Brain microvascular endothelial cell (primary cell): ENCODE data around the gene DLGAP3.
"Not testable (repeated sequence)": the region's sequence is repeated elsewhere in the genome, so short reads cannot be mapped to it uniquely, and the experiment has no call there.

Source experiments
- DNase-seq: peaks from one replicate; pipeline ENCODE4 v3.0.0-alpha.2; 2020
- H3K27ac ChIP-seq: fragments of 250-450 bp; sonication (Bioruptor Pico); 2 replicates; pipeline ENCODE4 v1.5.1; 2020; ENCODE audit warnings: mild to moderate bottlenecking, moderate library complexity
- H3K27me3 ChIP-seq: fragments of 250-450 bp; sonication (Bioruptor Pico); replicated peaks from 2 replicates; pipeline ENCODE4 v1.5.1; 2020; ENCODE audit warnings: mild to moderate bottlenecking
- H3K36me3 ChIP-seq: fragments of 250-450 bp; sonication (Bioruptor Pico); replicated peaks from 2 replicates; pipeline ENCODE4 v1.5.1; 2020; ENCODE audit warnings: mild to moderate bottlenecking
- H3K4me3 ChIP-seq: 2 replicates; pipeline ENCODE4 v1.5.1; 2011; ENCODE audit warnings: low read depth, mild to moderate bottlenecking, control low read depth, low read length, moderate library complexity
- in situ Hi-C: cut with HindIII; loops from 2 replicates; pipeline ENCODE4 v1.10.0; 2017; ENCODE audit warnings: low sequenced_read_pairs, low pct_ligation_motif_present
- TF ChIP-seq, protein P1 (sequence below): IDR thresholded peaks from 2 replicates; pipeline ENCODE4 v1.5.1; 2011; ENCODE audit warnings: low read depth, mild to moderate bottlenecking, moderate library complexity, low read length, control low read depth, inconsistent platforms; ENCODE audit errors: missing control alignments

DLGAP3 gene

DNA sequence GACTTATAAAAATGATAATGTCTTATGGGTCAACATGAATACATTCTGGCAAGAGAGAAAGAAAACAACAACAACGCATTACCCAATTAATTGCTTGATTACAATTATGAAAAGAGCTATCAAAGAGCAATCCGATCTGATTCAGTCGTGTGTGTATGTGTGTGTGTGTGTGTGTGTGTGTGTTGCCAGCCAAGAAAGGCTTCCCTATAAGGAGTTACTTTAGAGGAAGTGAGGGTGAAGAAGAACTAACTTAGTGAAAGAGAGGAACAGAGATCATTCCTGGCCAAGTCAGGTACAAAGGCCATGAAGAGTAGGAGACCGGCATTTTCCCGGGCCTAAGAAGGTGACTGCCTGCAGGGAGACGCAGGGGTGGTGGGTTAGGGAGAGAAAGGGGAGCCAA is 46.3 kb upstream of the DLGAP3 start:
- in situ Hi-C loops = loop anchor here (25.0 kb wide), 1 partner anchor 137 kb away; no protein-coding TSS in a partner anchor
- H3K36me3 ChIP-seq = no peaks in the 10 kb centered on the region

DNA sequence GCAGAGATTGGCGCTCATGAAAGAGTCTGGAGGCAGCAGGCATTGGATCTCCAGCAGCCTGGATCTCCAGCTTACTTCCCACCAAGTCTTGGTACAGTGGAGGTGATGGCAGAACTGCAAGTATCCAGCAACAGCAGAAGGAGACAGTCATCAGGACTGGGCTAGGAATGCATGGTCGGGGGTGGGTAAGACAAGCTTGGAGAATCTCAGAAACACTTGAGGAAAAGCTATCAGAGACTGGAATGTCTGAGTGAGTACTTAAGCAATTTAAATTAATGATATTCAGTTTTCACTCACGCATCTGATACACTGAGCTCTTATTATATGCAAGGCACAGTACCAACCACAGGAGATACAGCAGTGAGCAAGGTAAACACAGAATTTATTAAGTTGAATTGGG is 45.9 kb upstream of the DLGAP3 start:
- in situ Hi-C loops = loop anchor here (25.0 kb wide), 1 partner anchor 137 kb away; no protein-coding TSS in a partner anchor
- no peak overlapping the region for H3K27ac ChIP-seq
- no peak overlapping the region for H3K4me3 ChIP-seq
- TF ChIP-seq, protein P1, sequence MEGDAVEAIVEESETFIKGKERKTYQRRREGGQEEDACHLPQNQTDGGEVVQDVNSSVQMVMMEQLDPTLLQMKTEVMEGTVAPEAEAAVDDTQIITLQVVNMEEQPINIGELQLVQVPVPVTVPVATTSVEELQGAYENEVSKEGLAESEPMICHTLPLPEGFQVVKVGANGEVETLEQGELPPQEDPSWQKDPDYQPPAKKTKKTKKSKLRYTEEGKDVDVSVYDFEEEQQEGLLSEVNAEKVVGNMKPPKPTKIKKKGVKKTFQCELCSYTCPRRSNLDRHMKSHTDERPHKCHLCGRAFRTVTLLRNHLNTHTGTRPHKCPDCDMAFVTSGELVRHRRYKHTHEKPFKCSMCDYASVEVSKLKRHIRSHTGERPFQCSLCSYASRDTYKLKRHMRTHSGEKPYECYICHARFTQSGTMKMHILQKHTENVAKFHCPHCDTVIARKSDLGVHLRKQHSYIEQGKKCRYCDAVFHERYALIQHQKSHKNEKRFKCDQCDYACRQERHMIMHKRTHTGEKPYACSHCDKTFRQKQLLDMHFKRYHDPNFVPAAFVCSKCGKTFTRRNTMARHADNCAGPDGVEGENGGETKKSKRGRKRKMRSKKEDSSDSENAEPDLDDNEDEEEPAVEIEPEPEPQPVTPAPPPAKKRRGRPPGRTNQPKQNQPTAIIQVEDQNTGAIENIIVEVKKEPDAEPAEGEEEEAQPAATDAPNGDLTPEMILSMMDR = no peak
- no peaks in the 10 kb centered on the region for H3K27me3 ChIP-seq
- no peaks in the 10 kb centered on the region for H3K36me3 ChIP-seq
- no peak for DNase-seq

More for the DNA sequence above, 46.3 kb upstream of the DLGAP3 start:
- DNase-seq = no peak
- Histone ChIP-seq H3K27me3 (no peaks in the 10 kb centered on the region), H3K4me3 (no peak overlapping the region), H3K27ac (no peak overlapping the region)
- TF ChIP-seq, protein P1 = no peak

DNA sequence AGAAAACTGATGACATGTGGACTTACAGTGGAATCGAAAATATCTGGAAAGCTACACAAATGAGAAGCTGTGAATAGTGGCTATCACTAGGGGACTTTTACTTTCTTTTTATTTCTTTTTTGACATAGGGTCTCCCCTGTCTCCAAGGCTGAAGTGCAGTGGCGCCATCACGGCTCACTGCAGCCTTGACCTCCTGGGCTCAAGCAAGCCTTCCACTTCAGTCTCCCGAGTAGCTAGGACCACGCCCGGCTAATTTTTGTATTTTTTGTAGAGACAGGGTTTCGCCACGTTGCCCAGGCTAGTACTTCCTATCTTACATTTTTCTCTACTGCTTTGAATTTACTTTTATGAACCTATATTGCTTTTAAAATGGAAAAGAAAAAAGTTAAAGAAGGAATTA is 45.2 kb upstream of the DLGAP3 start:
- no peak for DNase-seq
- Histone ChIP-seq H3K27ac (no peak overlapping the region), H3K4me3 (no peak overlapping the region), H3K27me3 (no peaks in the 10 kb centered on the region), H3K36me3 (no peaks in the 10 kb centered on the region)
- TF ChIP-seq, protein P1 = no peak
- in situ Hi-C loops = loop anchor here (25.0 kb wide), 1 partner anchor 138 kb away; no protein-coding TSS in a partner anchor

DNA sequence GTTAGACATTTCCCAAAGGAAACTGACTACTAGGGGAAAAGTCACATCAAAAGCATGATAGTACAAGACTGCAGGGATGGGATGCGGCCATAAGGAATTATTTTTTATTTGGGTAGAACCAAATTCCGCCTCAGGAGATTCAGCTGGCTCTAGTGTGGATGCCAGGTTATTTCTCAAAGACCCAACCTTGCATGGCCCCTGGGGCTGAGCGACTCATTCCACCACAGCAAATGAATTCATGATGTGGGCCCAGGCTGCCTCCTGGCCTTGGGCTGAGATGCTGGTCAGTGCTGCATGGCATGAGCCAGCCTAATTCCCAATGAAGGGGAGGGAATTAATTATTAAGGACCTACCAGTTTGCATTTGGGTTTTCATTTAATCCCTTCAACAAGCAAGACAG is 43.9 kb upstream of the DLGAP3 start:
- no peak for DNase-seq
- Histone ChIP-seq H3K27me3 (no peaks in the 10 kb centered on the region), H3K36me3 (no peaks in the 10 kb centered on the region), H3K27ac (no peak overlapping the region), H3K4me3 (no peak overlapping the region)
- in situ Hi-C loops = no loop called here
- TF ChIP-seq, protein P1 = no peak

DNA sequence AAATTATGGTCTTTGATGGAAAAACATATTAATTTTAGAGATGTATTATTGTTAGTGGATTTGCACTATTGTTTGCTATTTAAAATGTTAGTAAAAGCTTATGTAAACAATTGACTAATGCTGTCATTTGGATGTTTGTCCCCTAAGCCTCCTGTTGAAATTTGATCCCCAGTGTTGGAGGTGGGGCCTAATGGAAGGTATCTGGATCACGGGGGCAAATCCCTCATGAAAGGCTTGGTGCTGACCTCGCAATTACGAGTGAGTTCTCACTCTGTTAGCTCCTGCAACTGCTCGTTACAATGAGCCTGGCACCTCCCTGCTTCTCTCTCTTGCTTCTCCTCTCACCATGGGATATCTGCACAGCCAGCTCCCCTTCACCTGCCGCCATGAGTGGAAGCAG is 41.4 kb upstream of the DLGAP3 start:
- Histone ChIP-seq H3K4me3 (no peak overlapping the region), H3K27me3 (no peaks in the 10 kb centered on the region), H3K36me3 (no peaks in the 10 kb centered on the region), H3K27ac (no peak overlapping the region)
- in situ Hi-C loops = no loop called here
- TF ChIP-seq, protein P1 = no peak
- DNase-seq = no peak

DNA sequence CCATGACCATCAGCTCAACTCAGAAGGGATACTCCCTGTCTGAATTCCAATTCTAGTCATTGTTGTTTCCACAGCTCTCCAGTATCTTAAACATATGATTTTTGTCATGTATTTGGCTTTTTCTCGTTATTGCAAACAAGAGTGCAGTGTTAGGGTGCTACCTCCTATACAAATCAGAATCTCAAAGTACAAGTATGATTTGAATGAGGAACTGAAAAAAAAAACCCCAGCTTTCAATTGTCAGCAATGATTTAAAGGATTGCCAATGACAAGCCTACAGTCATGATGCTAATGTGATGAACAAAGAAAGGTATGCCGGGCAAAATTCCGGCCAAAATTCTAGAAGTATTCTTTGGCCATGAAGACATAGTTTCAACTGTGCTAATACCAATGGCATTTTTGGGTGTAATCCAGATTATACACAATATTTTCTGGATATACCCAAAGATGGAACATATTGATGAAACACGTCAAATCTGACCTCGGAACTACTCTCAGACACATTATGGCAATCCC is 40.8 kb upstream of the DLGAP3 start:
- TF ChIP-seq, protein P1 = no peak
- no peak for DNase-seq
- no peaks in the 10 kb centered on the region for H3K27me3 ChIP-seq
- H3K36me3 ChIP-seq = no peaks in the 10 kb centered on the region
- in situ Hi-C loops = no loop called here
- H3K27ac ChIP-seq = no peak overlapping the region
- no peak overlapping the region for H3K4me3 ChIP-seq

DNA sequence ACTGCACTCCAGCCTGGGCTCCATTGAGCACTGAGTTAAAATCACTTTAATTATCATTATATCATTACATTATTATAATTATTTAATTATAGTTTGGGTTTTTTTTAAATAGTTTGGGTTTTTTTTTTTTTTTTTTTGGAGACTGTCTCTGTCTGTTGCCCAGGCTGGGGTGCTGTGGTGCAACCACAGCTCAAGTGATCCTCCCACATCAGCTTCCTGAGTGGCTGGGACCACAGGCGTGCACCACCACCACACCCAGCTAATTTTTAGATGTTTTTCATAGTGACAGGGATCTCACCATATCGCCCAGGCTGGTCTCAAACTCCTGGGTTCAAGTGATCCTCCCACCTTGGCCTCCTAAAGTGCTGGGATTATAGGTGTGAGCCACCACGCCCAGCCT is 38.8 kb upstream of the DLGAP3 start:
- DNase-seq, H3K27me3 ChIP-seq, H3K36me3 ChIP-seq, in situ Hi-C loops, H3K27ac ChIP-seq, H3K4me3 ChIP-seq: not testable (repeated sequence)

DNA sequence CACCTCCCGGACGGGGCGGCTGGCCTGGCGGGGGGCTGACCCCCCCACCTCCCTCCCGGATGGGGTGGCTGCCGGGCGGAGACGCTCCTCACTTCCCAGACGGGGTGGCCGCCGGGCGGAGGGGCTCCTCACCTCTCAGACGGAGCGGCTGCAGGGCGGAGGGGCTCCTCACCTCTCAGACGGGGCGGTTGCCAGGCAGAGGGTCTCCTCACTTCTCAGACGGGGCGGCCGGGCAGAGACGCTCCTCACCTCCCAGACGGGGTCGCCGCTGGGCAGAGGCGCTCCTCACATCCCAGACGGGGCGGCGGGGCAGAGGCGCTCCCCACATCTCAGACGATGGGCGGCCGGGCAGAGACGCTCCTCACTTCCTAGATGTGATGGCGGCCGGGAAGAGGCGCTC is 38.2 kb upstream of the DLGAP3 start:
- DNase-seq, H3K4me3 ChIP-seq, in situ Hi-C loops, H3K27ac ChIP-seq, H3K36me3 ChIP-seq, H3K27me3 ChIP-seq: not testable (repeated sequence)
